ENCODE measurements around the gene GRM1. TPM values are rescaled to one million over a fixed set of nuclear protein-coding genes. Genes with fewer than 3 reads are reported as not detected.

GRM1 gene
- total and polyA plus RNA-seq, 8 donors = not detected

DNA sequence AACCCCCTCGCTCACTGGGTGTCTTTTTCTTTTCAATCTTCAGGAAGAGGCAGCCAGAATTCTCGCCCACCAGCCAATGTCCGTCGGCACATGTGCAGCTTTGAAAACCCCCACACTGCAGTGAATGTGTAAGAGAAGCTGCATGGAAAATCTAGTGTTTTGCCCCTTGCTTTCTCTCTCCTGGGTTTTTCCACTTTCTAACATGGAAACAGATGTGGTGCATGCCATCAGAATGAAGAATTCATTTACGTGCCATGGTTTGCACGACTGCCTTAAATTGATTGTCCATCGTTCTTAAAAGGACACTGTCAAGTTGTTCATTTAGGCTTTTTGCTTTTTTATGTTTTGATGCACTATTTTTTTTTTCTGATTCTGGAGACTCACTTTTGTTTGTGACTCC is 397.7 kb downstream of the GRM1 start:
- Histone ChIP-seq H3K9me3 (no peaks in the 10 kb centered on the region), H3K27me3 (no peaks in the 10 kb centered on the region), H3K4me3 (no peak overlapping the region), H3K27ac (no peak overlapping the region), H3K36me3 (no peaks in the 10 kb centered on the region), H3K4me1 (no peaks in the 10 kb centered on the region)
- intact Hi-C loops (cut with DNase I; ENCODE audit: low total_unique reads) = no loop called here
- TF ChIP-seq, protein P1, sequence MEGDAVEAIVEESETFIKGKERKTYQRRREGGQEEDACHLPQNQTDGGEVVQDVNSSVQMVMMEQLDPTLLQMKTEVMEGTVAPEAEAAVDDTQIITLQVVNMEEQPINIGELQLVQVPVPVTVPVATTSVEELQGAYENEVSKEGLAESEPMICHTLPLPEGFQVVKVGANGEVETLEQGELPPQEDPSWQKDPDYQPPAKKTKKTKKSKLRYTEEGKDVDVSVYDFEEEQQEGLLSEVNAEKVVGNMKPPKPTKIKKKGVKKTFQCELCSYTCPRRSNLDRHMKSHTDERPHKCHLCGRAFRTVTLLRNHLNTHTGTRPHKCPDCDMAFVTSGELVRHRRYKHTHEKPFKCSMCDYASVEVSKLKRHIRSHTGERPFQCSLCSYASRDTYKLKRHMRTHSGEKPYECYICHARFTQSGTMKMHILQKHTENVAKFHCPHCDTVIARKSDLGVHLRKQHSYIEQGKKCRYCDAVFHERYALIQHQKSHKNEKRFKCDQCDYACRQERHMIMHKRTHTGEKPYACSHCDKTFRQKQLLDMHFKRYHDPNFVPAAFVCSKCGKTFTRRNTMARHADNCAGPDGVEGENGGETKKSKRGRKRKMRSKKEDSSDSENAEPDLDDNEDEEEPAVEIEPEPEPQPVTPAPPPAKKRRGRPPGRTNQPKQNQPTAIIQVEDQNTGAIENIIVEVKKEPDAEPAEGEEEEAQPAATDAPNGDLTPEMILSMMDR (IDR thresholded peaks at IDR 0.05) = no peak
- TF ChIP-seq POLR2A (IDR thresholded peaks at IDR 0.05) (no peak), EP300 (IDR thresholded peaks at IDR 0.05) (no peak), POLR2AphosphoS5 (IDR thresholded peaks at IDR 0.05) (no peak)
- 83 to 94% (median 87%) methylated on average over 7 of the region's 7 CpGs for WGBS, 5 donors
- no peak for DNase-seq

DNA sequence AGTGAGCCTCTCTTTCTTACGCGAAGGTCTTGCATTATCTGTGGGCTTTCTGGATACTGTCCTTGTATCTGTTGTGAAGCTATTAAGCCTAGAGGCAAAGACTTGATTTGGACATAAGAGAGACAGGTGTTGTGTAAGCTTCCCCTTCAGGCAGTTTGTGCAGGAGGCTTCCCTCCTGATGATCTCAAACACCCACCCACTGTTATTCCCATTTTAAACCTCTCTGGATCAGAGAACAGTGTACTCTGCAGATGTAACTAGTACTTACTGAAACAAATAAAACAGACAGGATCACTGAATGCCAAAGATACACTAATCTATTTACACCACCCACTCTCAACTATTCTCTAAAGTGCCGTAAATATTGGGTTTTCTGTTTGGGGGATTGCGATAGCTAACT is 401.0 kb downstream of the GRM1 start:
- Histone ChIP-seq H3K27ac (no peak overlapping the region), H3K27me3 (peaks cover 0 to 11% (median 9%) of the 10 kb centered on the region in 3 donors), H3K36me3 (no peaks in the 10 kb centered on the region), H3K9me3 (no peaks in the 10 kb centered on the region), H3K4me1 (peaks cover 0 to 11% (median 5%) of the 10 kb centered on the region in 4 donors), H3K4me3 (no peak overlapping the region)
- intact Hi-C loops (cut with DNase I; ENCODE audit: low total_unique reads) = no loop called here
- WGBS, 5 donors = 90 to 97% (median 95%) methylated on average over 4 of the region's 4 CpGs
- DNase-seq = no peak
- TF ChIP-seq POLR2AphosphoS5 (IDR thresholded peaks at IDR 0.05) (no peak), POLR2A (IDR thresholded peaks at IDR 0.05) (no peak), EP300 (IDR thresholded peaks at IDR 0.05) (no peak)
- TF ChIP-seq, protein P1 (IDR thresholded peaks at IDR 0.05) = no peak

DNA sequence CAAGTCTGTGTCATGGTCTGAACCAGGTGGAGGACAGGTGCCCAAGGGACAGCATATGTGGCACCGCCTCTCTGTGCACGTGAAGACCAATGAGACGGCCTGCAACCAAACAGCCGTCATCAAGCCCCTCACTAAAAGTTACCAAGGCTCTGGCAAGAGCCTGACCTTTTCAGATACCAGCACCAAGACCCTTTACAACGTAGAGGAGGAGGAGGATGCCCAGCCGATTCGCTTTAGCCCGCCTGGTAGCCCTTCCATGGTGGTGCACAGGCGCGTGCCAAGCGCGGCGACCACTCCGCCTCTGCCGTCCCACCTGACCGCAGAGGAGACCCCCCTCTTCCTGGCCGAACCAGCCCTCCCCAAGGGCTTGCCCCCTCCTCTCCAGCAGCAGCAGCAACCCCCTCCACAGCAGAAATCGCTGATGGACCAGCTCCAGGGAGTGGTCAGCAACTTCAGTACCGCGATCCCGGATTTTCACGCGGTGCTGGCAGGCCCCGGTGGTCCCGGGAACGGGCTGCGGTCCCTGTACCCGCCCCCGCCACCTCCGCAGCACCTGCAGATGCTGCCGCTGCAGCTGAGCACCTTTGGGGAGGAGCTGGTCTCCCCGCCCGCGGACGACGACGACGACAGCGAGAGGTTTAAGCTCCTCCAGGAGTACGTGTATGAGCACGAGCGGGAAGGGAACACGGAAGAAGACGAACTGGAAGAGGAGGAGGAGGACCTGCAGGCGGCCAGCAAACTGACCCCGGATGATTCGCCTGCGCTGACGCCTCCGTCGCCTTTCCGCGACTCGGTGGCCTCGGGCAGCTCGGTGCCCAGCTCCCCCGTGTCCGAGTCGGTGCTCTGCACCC is 405.2 kb downstream of the GRM1 start:
- no peaks in the 10 kb centered on the region for H3K9me3 ChIP-seq
- no peak for TF ChIP-seq EP300 (IDR thresholded peaks at IDR 0.05)
- TF ChIP-seq POLR2AphosphoS5 (IDR thresholded peaks at IDR 0.05) = no peak
- TF ChIP-seq, protein P1 (IDR thresholded peaks at IDR 0.05) = no peak
- H3K27ac ChIP-seq = no peak overlapping the region
- peaks cover 0 to 15% (median 9%) of the 10 kb centered on the region in 3 donors for H3K27me3 ChIP-seq
- peaks cover 0 to 13% (median 6%) of the 10 kb centered on the region in 4 donors for H3K4me1 ChIP-seq
- H3K36me3 ChIP-seq = no peaks in the 10 kb centered on the region
- intact Hi-C loops (cut with DNase I; ENCODE audit: low total_unique reads) = no loop called here
- peak overlapping the region; percentile 36 to 47 (median 40) for H3K4me3 ChIP-seq
- peak in 1 of 2 donors; percentile 53 for DNase-seq
- 7 to 22% (median 10%) methylated on average over 28 to 59 of the region's 59 CpGs for WGBS, 5 donors

DNA sequence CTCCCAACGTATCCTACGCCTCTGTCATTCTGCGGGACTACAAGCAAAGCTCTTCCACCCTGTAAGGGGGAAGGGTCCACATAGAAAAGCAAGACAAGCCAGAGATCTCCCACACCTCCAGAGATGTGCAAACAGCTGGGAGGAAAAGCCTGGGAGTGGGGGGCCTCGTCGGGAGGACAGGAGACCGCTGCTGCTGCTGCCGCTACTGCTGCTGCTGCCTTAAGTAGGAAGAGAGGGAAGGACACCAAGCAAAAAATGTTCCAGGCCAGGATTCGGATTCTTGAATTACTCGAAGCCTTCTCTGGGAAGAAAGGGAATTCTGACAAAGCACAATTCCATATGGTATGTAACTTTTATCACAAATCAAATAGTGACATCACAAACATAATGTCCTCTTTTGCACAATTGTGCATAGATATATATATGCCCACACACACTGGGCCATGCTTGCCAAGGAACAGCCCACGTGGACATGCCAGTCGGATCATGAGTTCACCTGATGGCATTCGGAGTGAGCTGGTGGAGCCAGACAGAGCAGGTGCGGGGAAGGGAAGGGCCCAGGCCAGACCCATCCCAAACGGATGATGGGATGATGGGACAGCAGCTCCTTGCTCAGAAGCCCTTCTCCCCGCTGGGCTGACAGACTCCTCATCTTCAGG is 406.0 kb downstream of the GRM1 start:
- no peak for DNase-seq
- H3K4me3 ChIP-seq = peak overlapping the region; percentile 36 to 47 (median 40)
- WGBS, 5 donors = 45 to 52% (median 49%) methylated on average over 15 of the region's 15 CpGs
- no peaks in the 10 kb centered on the region for H3K9me3 ChIP-seq
- H3K27me3 ChIP-seq = peaks cover 0 to 15% (median 9%) of the 10 kb centered on the region in 3 donors
- H3K4me1 ChIP-seq = peaks cover 0 to 13% (median 6%) of the 10 kb centered on the region in 4 donors
- intact Hi-C loops (cut with DNase I; ENCODE audit: low total_unique reads) = no loop called here
- no peaks in the 10 kb centered on the region for H3K36me3 ChIP-seq
- TF ChIP-seq POLR2A (IDR thresholded peaks at IDR 0.05) = no peak
- TF ChIP-seq, protein P1 (IDR thresholded peaks at IDR 0.05) = no peak
- TF ChIP-seq EP300 (IDR thresholded peaks at IDR 0.05) = no peak
- TF ChIP-seq POLR2AphosphoS5 (IDR thresholded peaks at IDR 0.05) = no peak
- no peak overlapping the region for H3K27ac ChIP-seq

All from stomach (tissue), 9 donors.